Stimulated activated naive CD8-positive, alpha-beta T cell treated with anti-CD3 and anti-CD28 coated beads, Interleukin-15, Interleukin-2, amounts not matched to agents 100 U/mL and 50 U/mL, for 24 hours (primary cell): ENCODE measurements around the gene CYP11A1.
"Not testable (repeated sequence)": the region's sequence is repeated elsewhere in the genome, so short reads cannot be mapped to it uniquely, and the experiment has no call there.

ENCODE experiments used
- ATAC-seq: fragments of 150-1000 bp; cut with Tn5 transposase; one replicate; pipeline ENCODE4 v1.10.0; 2021
- DNase-seq: peaks from one replicate; pipeline ENCODE4 v3.0.0; 2021

Gene CYP11A1

GRCh38 chr15:74374648-74375302 lies 7.3 kb upstream of the CYP11A1 start:
- DNase-seq = no peak
- ATAC-seq = no peak

DNA sequence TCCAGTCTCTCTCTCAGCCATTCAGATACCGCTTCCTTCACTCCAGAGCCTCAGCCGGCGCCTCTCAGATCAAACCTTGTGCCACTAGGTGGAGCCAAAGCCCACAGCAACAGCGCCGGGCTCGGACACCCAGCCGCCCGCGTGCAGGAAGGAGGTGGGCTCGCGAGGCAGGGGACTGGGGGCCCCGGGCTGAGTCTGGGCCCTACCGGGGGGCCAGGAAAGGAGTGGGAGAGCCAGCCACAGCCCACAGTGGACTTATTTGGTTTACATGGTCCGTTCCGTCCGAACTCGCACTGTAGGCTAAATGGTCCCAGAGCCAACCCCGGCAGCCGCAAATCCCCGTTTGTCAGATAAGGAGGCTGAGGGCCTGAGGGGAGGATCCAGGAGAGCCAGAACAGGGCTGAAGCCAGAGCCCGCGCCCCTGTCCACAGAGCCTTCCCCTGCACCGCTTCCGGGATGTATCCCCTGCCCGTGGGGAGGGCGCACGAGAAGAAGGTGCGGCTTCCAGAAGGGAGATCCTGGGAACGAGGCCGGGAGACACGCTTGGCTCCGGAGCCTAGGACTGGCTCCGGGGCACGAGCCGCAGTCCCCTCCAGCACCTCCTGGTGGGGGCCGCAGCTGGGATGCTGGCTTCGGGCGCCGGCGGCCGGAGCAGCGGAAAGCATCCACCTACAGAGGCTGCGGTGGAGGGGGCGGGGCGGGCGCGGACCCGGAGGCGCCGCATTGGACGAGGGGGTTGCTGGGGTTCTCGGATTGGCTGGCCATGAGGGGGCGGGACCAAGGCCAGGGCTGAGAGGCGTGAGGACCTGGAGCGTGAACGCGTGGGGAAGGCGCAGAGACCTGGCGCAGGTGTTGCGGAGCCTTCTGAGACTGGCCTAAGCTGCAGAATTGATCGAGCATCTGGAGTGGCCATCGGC lies 6.5 kb upstream of the CYP11A1 start:
- DNase-seq = peak; percentile 96

DNA sequence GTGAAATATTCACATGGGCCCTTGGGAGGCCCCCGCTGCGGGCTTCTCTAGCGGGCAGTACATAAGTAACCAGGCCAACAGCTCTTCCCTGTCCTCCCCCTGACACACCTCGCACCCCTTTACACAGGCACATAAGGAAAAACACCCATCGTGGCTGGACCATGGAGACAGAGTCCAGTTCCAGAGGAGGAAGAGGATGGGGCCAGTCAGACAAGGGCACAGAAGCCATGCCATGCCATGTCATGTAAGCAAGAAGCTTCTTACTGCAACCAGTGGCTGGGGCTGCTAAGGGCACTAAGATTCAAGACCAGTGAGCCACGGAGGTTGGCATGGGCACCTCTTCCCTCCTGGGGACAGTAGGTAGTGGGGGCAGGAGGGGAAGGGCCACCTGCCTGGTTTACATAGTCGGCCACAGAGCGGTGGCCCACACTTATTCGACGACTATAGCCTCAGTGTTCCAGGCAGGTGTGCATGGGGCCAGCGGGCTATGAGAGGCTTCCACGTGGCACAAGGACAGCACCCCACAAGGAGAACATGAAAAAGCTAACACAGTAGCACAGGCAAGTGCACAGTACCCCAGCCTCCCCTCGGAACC lies 5.7 kb upstream of the CYP11A1 start:
- ATAC-seq (no peak), DNase-seq (no peak)

More for the DNA sequence above, 6.5 kb upstream of the CYP11A1 start:
- ATAC-seq = peak; percentile 86

GRCh38 chr15:74370471-74370870 lies 3.0 kb upstream of the CYP11A1 start:
- ATAC-seq (no peak), DNase-seq (no peak)

- no peak for DNase-seq
These were observed 2.3 kb upstream of the CYP11A1 start for GRCh38 chr15:74369756-74370155.

DNA sequence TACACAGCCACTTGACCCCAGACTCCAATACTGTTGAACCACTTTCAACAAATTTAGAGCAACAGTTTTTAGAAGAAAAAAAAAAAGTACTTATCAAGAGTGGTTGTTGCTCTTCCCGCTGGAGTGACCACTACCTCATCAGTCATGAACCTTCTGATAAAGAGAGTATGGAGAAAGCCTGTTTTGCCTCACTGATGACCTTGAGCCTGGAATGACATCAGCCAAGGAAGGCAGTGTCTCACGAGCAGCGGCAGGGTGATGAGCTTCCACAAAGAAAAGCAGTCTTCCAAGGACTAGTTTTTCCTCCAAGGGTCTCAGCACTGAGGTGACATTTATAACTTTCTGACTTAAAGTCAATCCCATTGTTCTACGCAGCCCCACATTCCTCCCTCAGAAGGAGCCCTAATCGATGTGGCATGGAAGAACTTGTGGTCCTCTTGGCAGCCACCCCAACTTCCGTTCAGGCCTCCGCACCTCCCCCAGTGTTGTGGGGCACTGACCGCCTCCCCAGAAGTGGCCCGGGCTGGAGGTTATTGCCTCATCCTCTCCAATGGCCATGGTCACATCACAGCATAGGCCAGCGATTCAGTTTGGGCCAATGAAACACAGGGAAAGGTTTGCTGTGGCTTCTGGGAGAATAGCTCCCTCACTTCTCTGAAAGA lies 1.8 kb upstream of the CYP11A1 start:
- ATAC-seq (no peak), DNase-seq (no peak)

More at GRCh38 chr15:74369756-74370155, 2.3 kb upstream of the CYP11A1 start:
- no peak for ATAC-seq

DNA sequence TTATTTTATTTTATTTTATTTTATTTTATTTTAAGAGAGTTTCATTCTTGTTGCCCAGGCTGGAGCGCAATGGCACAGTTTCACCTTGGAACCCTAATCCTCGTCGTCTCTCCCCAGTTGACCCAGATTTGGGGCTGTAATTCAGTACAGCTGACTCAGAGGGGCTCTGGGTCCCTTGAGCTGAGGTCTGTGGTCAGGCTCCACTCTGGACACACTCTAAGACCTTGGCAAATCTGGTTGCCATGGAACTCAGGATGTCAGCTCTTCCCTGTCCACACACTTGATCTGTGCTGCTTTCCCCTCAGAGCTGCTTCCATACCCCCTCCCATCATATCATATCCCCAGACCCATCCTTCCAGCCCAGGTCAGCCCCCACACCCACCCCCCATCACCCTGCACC lies 675 bp upstream of the CYP11A1 start:
- ATAC-seq (no peak), DNase-seq (no peak)

DNA sequence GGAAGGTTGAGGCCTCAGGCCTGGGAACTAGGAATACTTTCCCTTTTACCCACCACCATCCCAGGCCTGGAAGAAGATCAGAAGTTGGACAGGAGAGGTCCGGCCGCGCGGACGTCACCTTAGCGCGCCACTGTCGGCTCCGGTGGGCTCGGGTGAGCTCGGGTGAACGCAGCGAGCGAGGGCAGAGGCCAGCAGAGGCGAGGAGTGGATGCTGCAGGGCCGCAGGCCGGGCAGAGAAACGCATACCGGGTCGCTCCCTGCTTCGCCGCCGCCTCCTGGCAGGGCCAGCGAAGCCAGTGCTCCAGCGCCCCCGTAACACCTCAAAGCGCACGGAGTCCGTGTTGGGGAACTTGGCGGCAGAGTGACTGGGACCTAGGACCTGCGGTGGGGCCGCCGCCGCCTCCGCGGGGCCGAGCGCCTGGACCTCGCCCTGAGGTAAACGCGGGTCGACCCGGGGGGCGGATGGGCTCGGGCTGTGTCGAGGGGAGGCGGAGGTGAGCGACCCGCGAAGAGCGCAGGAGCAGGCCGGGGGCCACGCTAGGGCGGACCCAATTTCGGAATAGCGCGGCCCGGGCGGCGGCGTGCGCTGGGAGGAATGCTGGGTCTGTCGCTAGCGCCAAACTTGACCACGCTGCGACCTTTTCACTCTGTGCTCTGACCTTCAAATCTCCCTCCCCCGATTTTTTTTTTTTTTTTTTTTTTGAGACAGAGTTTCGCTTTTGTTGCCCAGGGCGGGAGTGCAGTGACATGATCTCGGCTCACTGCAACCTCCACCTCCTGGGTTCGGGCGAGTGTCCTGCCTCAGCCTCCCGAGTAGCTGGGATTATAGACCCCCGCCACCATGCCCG lies 1.6 kb downstream of the CYP11A1 start:
- ATAC-seq (peak; percentile 72), DNase-seq (peak; percentile 52)

GRCh38 chr15:74364936-74365597 lies 2.4 kb downstream of the CYP11A1 start:
- DNase-seq (no peak), ATAC-seq (no peak)

DNA sequence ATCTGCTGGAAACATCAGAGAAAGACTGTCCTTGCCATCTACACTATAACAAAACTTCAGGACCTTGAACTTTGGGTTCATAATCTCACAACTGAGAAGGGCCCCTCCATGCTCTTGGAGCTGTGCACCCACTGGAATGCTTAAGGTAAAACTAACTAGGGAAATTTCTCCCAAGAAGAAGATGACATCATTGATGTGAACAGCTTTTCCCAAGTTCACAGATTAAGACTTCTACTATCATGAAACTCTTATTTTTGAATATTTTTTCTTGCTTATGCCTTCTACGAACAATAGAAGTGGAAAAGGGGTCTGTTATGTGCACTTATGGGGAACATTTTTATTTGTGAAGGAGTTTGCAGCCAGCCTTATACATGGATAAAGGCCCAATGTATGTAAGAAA lies 5.0 kb downstream of the CYP11A1 start:
- DNase-seq = no peak
- no peak for ATAC-seq

- DNase-seq, ATAC-seq: not testable (repeated sequence)
These were observed 6.6 kb downstream of the CYP11A1 start for GRCh38 chr15:74360855-74361254.

- not testable (repeated sequence) for DNase-seq, ATAC-seq
These were observed 8.1 kb downstream of the CYP11A1 start for GRCh38 chr15:74359376-74359775.

- not testable (repeated sequence) for DNase-seq
These were observed 9.9 kb downstream of the CYP11A1 start for GRCh38 chr15:74357514-74357913.

GRCh38 chr15:74356050-74356449 lies 11.4 kb downstream of the CYP11A1 start:
- ATAC-seq, DNase-seq: not testable (repeated sequence)

More at GRCh38 chr15:74357514-74357913, 9.9 kb downstream of the CYP11A1 start:
- ATAC-seq = not testable (repeated sequence)

DNA sequence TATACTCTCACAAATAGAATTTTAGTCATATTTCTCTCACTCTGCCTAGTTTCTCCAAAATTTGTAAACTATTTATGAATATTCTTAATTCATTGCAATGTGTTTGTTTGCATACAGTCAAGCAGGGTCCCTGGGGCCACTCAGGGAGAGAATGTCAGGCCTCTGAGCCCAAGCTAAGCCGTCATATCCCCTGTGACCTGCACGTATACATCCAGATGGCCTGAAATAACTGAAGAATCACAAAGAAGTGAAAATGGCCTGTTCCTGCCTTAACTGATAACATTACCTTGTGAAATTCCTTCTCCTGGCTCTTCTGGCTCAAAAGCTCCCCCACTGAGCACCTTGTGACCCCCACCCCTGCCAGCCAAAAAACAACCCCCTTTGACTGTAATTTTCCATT lies 13.5 kb downstream of the CYP11A1 start:
- not testable (repeated sequence) for DNase-seq, ATAC-seq

GRCh38 chr15:74352393-74352910 lies 15.0 kb downstream of the CYP11A1 start:
- DNase-seq (no peak), ATAC-seq (no peak)

DNA sequence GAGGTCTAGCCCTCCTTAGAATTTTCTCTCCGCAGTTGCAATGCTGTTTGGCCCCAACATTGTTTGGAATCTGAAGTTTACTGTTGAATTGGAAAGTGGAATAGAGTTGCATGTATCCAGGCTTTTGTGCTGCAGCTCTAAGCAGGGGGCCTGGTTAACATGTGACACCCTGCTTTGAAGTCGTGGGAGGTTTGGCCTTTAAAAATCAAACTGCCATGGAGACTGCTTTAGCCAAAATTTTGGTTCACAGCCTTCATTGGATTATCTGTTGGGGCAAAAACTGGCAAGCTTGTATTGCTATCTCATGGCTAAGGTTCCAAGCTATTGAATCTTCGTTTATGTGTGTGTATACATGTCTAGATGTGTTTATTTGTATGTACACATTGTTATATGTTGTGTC lies 15.8 kb downstream of the CYP11A1 start:
- DNase-seq = no peak
- no peak for ATAC-seq

DNA sequence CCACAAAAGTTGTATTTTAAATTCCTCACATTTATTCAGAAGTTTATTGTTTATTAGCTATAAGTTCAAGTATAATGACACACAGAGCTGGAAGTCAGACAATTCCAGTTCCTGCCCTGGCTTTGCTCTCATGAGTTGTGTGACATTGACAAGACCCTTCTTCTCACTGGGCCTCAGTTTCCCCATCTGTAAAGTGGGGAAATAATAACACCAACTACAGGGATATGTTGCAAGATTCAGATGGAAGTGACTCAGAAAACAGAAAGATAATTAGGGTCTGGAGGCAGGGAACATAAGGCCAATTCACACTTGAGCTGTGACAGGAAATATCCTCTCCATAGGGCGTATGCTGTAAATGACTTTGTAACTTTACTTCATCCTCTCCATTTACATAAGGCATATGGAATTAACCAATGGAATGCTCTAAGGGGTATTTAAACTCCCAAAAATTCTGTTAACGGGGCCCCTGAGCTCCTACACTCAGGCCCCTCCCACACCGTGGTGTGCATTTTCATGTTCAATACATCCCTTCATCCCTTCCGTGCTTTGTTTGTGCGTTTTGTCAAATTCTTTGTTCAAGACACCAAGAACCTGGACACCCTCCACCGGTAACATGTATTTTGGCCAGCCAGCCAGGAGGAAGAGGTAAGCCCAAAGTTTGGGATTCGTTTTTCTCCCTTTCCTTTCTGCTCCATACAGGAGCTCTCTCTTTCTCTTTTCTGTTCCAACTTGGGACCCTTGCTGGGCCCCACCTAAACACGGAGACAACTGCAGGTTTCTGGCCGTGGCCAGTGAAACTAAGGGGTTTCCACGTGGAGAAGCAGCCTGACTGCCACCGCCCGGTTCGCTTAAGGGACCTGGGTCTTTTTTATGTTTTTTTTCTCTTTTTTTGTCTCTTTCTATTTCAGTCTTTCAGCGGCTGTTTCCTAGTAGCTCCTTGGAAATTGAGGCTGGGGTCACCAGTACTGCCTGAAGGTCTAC lies 16.9 kb downstream of the CYP11A1 start:
- ATAC-seq (no peak), DNase-seq (no peak)

- DNase-seq (no peak), ATAC-seq (no peak)
These were observed 18.1 kb downstream of the CYP11A1 start for GRCh38 chr15:74349241-74349778.
